ENCODE data around the gene IL17D. TPM values are rescaled to one million over a fixed set of nuclear protein-coding genes. Genes with fewer than 3 reads are reported as not detected.
"Not testable (repeated sequence)": the region's sequence is repeated elsewhere in the genome, so short reads cannot be mapped to it uniquely, and the experiment has no call there.

Gene IL17D
- total RNA-seq, 1 donor from 2014 or later = 8.6 TPM

- H3K27ac Mint-ChIP-seq (ENCODE audit: unreplicated experiment) = no peak overlapping the region
- TF ChIP-seq, protein P1, sequence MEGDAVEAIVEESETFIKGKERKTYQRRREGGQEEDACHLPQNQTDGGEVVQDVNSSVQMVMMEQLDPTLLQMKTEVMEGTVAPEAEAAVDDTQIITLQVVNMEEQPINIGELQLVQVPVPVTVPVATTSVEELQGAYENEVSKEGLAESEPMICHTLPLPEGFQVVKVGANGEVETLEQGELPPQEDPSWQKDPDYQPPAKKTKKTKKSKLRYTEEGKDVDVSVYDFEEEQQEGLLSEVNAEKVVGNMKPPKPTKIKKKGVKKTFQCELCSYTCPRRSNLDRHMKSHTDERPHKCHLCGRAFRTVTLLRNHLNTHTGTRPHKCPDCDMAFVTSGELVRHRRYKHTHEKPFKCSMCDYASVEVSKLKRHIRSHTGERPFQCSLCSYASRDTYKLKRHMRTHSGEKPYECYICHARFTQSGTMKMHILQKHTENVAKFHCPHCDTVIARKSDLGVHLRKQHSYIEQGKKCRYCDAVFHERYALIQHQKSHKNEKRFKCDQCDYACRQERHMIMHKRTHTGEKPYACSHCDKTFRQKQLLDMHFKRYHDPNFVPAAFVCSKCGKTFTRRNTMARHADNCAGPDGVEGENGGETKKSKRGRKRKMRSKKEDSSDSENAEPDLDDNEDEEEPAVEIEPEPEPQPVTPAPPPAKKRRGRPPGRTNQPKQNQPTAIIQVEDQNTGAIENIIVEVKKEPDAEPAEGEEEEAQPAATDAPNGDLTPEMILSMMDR (IDR thresholded peaks at IDR 0.05) = no peak
- no peak for DNase-seq (ENCODE audit: extremely low spot score, unreplicated experiment)
- H3K4me3 Mint-ChIP-seq (ENCODE audit: unreplicated experiment) = no peak overlapping the region
- peaks cover 5% of the 10 kb centered on the region for H3K36me3 Mint-ChIP-seq (ENCODE audit: unreplicated experiment)
- H3K9me3 Mint-ChIP-seq (ENCODE audit: unreplicated experiment) = no peaks in the 10 kb centered on the region
- no peaks in the 10 kb centered on the region for H3K27me3 Mint-ChIP-seq (ENCODE audit: unreplicated experiment)
- no peaks in the 10 kb centered on the region for H3K4me1 Mint-ChIP-seq (ENCODE audit: unreplicated experiment)
Observed at GRCh38 chr13:20738616-20739015, 35.1 kb downstream of the IL17D start.

GRCh38 chr13:20740021-20740420 lies 36.5 kb downstream of the IL17D start:
- H3K36me3 Mint-ChIP-seq (ENCODE audit: unreplicated experiment) = peaks cover 5% of the 10 kb centered on the region
- H3K4me1 Mint-ChIP-seq (ENCODE audit: unreplicated experiment) = no peaks in the 10 kb centered on the region
- H3K27me3 Mint-ChIP-seq (ENCODE audit: unreplicated experiment) = no peaks in the 10 kb centered on the region
- H3K4me3 Mint-ChIP-seq (ENCODE audit: unreplicated experiment) = no peak overlapping the region
- peaks cover 4% of the 10 kb centered on the region for H3K9me3 Mint-ChIP-seq (ENCODE audit: unreplicated experiment)
- H3K27ac Mint-ChIP-seq (ENCODE audit: unreplicated experiment) = no peak overlapping the region
- no peak for DNase-seq (ENCODE audit: extremely low spot score, unreplicated experiment)
- TF ChIP-seq, protein P1 (IDR thresholded peaks at IDR 0.05) = no peak

DNA sequence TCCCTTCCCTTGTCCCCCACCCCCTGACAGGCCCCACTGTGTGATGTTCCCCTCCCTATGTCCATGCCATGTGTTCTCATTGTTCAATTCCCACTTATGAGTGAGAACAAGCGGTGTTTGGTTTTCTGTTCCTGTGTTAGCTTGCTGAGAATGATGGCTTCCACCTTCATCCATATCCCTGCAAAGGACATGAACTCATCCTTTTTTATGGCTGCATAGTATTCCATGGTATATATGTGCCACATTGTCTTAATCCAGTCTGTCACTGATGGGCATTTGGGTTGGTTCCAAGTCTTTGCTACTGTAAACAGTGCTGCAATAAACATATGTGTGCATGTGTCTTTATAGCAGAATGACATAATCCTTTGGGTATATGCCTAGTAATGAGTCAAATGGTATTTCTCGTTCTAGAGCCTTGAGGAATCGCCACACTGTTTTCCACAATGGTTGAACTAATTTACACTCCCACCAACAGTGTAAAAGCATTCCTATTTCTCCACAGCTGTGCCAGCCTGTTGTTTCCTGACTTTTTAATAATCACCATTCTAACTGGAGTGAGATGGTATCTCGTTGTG lies 40.4 kb downstream of the IL17D start:
- H3K4me1 Mint-ChIP-seq (ENCODE audit: unreplicated experiment); H3K27ac Mint-ChIP-seq (ENCODE audit: unreplicated experiment): not testable (repeated sequence)

DNA sequence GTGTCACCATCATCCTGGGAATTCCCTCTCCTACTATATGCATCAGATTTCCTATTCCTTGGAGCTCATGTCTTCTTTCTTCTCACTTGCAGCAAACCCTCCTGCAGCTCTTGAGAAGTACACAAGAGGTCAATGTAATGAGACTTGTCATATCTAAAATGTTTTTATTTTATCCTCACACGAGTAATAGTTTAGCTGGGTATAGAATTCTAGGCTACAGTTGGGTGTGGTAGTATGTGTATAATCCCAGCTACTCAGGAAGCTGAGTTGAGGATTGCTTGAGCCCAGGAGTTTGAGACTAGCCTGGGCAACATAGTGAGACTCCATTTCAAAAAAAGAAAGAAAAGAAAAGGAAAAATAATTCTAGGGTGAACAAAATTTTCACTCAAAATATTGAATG lies 45.9 kb downstream of the IL17D start:
- DNase-seq (ENCODE audit: extremely low spot score, unreplicated experiment) = no peak
- no peak overlapping the region for H3K27ac Mint-ChIP-seq (ENCODE audit: unreplicated experiment)
- no peak overlapping the region for H3K4me3 Mint-ChIP-seq (ENCODE audit: unreplicated experiment)
- H3K36me3 Mint-ChIP-seq (ENCODE audit: unreplicated experiment) = peaks cover 24% of the 10 kb centered on the region
- peaks cover 52% of the 10 kb centered on the region for H3K9me3 Mint-ChIP-seq (ENCODE audit: unreplicated experiment)
- H3K4me1 Mint-ChIP-seq (ENCODE audit: unreplicated experiment) = no peaks in the 10 kb centered on the region
- TF ChIP-seq, protein P1 (IDR thresholded peaks at IDR 0.05) = no peak
- H3K27me3 Mint-ChIP-seq (ENCODE audit: unreplicated experiment) = no peaks in the 10 kb centered on the region

More for the DNA sequence above, 40.4 kb downstream of the IL17D start:
- H3K27me3 Mint-ChIP-seq (ENCODE audit: unreplicated experiment); H3K9me3 Mint-ChIP-seq (ENCODE audit: unreplicated experiment); H3K4me3 Mint-ChIP-seq (ENCODE audit: unreplicated experiment); DNase-seq (ENCODE audit: extremely low spot score, unreplicated experiment); H3K36me3 Mint-ChIP-seq (ENCODE audit: unreplicated experiment): not testable (repeated sequence)

DNA sequence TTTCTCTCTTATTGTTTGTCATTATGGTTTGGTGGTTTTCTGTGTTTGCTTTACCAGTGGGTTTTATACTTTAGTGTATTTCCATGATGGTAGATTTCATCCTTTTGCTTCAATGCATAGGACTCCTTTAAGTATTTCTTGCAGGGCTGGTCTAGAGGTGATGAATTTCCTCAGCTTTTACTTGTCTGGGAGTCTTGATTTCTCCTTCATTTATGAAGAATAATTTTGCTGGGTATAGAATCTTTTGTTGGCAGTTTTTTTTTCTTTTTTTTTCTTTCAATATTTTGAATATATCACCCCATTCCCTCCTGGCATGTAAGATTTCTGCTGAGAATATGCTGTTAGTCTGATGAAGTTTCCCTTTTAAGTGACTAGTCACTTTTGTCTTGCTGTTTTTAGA lies 50.5 kb downstream of the IL17D start:
- TF ChIP-seq, protein P1 (IDR thresholded peaks at IDR 0.05) = no peak
- H3K4me1 Mint-ChIP-seq (ENCODE audit: unreplicated experiment) = no peaks in the 10 kb centered on the region
- peaks cover 53% of the 10 kb centered on the region for H3K9me3 Mint-ChIP-seq (ENCODE audit: unreplicated experiment)
- H3K36me3 Mint-ChIP-seq (ENCODE audit: unreplicated experiment) = peaks cover 47% of the 10 kb centered on the region
- no peak overlapping the region for H3K4me3 Mint-ChIP-seq (ENCODE audit: unreplicated experiment)
- no peak overlapping the region for H3K27ac Mint-ChIP-seq (ENCODE audit: unreplicated experiment)
- H3K27me3 Mint-ChIP-seq (ENCODE audit: unreplicated experiment) = no peaks in the 10 kb centered on the region
- no peak for DNase-seq (ENCODE audit: extremely low spot score, unreplicated experiment)

- Mint-ChIP-seq H3K27ac (ENCODE audit: unreplicated experiment) (no peak overlapping the region), H3K27me3 (ENCODE audit: unreplicated experiment) (no peaks in the 10 kb centered on the region), H3K9me3 (ENCODE audit: unreplicated experiment) (peaks cover 7% of the 10 kb centered on the region), H3K4me3 (ENCODE audit: unreplicated experiment) (no peak overlapping the region), H3K36me3 (ENCODE audit: unreplicated experiment) (peaks cover 17% of the 10 kb centered on the region), H3K4me1 (ENCODE audit: unreplicated experiment) (no peaks in the 10 kb centered on the region)
- DNase-seq (ENCODE audit: extremely low spot score, unreplicated experiment) = no peak
- TF ChIP-seq, protein P1 (IDR thresholded peaks at IDR 0.05) = no peak
Observed at GRCh38 chr13:20760872-20761271, 57.4 kb downstream of the IL17D start.
